Thoracic aorta (tissue), 2 donors: Measurements from ENCODE around the gene MUC5B. TPM values are rescaled to one million over a fixed set of nuclear protein-coding genes. Genes with fewer than 3 reads are reported as not detected.
"Not testable (repeated sequence)": the region's sequence is repeated elsewhere in the genome, so short reads cannot be mapped to it uniquely, and the experiment has no call there.

ENCODE experiments used
- ATAC-seq: fragments of 150-250 bp; one replicate; pipeline ENCODE4 v1.8.0; 2017; ENCODE audit warnings: low read depth; ENCODE audit not compliant: insufficient number of reproducible peaks, low FRiP score
- DNase-seq: peaks from one replicate; pipeline ENCODE4 v3.0.0-alpha.2; 2020; ENCODE audit warnings: low spot score
- H3K27ac ChIP-seq, 2 donors: fragments of 200-600 bp; sonication (generic); 1 replicate in 1 of 2; 2 replicates in 1 of 2; pipeline ENCODE4 v1.5.1; 2016; ENCODE audit warnings: mild to moderate bottlenecking in 2 of 2, moderate library complexity in 2 of 2
- H3K27me3 ChIP-seq: fragments of 200-600 bp; sonication (generic); replicated peaks from 2 replicates; pipeline ENCODE4 v1.6.0; 2016; ENCODE audit warnings: mild to moderate bottlenecking; ENCODE audit not compliant: insufficient read depth
- H3K36me3 ChIP-seq: fragments of 200-600 bp; sonication (generic); one replicate; pipeline ENCODE4 v1.5.1; 2016
- H3K4me1 ChIP-seq, 2 donors: fragments of 200-600 bp; sonication (generic); 1 replicate in 1 of 2; 2 replicates in 1 of 2; pipeline versions ENCODE4 v1.5.1 to v1.6.0; 2016; ENCODE audit warnings: low read depth in 2 of 2, mild to moderate bottlenecking in 1 of 2; ENCODE audit not compliant: control insufficient read depth in 1 of 2
- H3K4me3 ChIP-seq: fragments of 200-600 bp; sonication (generic); 2 replicates; pipeline ENCODE4 v1.5.1; 2016; ENCODE audit warnings: mild to moderate bottlenecking
- H3K9me3 ChIP-seq: fragments of 200-600 bp; sonication (generic); 2 replicates; pipeline ENCODE4 v1.5.1; 2016
- CTCF ChIP-seq: fragments of 200-600 bp; sonication (generic); IDR thresholded peaks from one replicate; pipeline ENCODE4 v1.5.1; 2019; ENCODE audit warnings: antibody characterized with exemption
- total RNA-seq, 2 donors: library from RNA; depleted of rRNA; stranded (reverse); fragments of >200 nt; gene quantifications; one replicate each; pipeline versions ENCODE4 v1.1.0 to v1.2.3, GENCODE V29; 2016

MUC5B gene
- total RNA-seq, 2 donors from 2014 or later, result not detected

- not testable (repeated sequence) for ATAC-seq, H3K36me3 ChIP-seq, H3K4me1 ChIP-seq, H3K27ac ChIP-seq, H3K27me3 ChIP-seq, H3K4me3 ChIP-seq, H3K9me3 ChIP-seq, DNase-seq
Measured at GRCh38 chr11:1250411-1250810, 27.5 kb downstream of the MUC5B start.

- Histone ChIP-seq H3K4me1 (no peaks in the 10 kb centered on the region), H3K4me3 (no peak overlapping the region), H3K36me3 (no peaks in the 10 kb centered on the region), H3K9me3 (no peaks in the 10 kb centered on the region), H3K27ac (no peak overlapping the region), H3K27me3 (no peaks in the 10 kb centered on the region)
- TF ChIP-seq CTCF, result no peak
- DNase-seq (no peak), ATAC-seq (no peak)
Measured at GRCh38 chr11:1251236-1251770, 28.4 kb downstream of the MUC5B start.

- Histone ChIP-seq H3K36me3 (no peaks in the 10 kb centered on the region), H3K27me3 (no peaks in the 10 kb centered on the region), H3K4me3 (no peak overlapping the region), H3K4me1 (no peaks in the 10 kb centered on the region), H3K27ac (no peak overlapping the region), H3K9me3 (no peaks in the 10 kb centered on the region)
- TF ChIP-seq CTCF, result no peak
- ATAC-seq (no peak), DNase-seq (no peak)
Measured at GRCh38 chr11:1252371-1253102, 29.7 kb downstream of the MUC5B start.

GRCh38 chr11:1253103-1253485 is 30.2 kb downstream of the MUC5B start:
- DNase-seq (no peak), ATAC-seq (no peak)
- no peak overlapping the region for H3K4me3 ChIP-seq
- no peaks in the 10 kb centered on the region for H3K4me1 ChIP-seq
- no peaks in the 10 kb centered on the region for H3K36me3 ChIP-seq
- no peaks in the 10 kb centered on the region for H3K9me3 ChIP-seq
- no peak overlapping the region for H3K27ac ChIP-seq
- no peak for TF ChIP-seq CTCF
- H3K27me3 ChIP-seq, result no peaks in the 10 kb centered on the region

- H3K9me3 ChIP-seq, result no peaks in the 10 kb centered on the region
- no peaks in the 10 kb centered on the region for H3K27me3 ChIP-seq
- no peak for DNase-seq
- H3K27ac ChIP-seq, result no peak overlapping the region
- no peaks in the 10 kb centered on the region for H3K4me1 ChIP-seq
- H3K4me3 ChIP-seq, result no peak overlapping the region
- no peak for ATAC-seq
- no peaks in the 10 kb centered on the region for H3K36me3 ChIP-seq
- TF ChIP-seq CTCF, result no peak
Measured at GRCh38 chr11:1254086-1254648, 31.3 kb downstream of the MUC5B start.
